Measurements from ENCODE around the gene SDK1.

SDK1 gene

DNA sequence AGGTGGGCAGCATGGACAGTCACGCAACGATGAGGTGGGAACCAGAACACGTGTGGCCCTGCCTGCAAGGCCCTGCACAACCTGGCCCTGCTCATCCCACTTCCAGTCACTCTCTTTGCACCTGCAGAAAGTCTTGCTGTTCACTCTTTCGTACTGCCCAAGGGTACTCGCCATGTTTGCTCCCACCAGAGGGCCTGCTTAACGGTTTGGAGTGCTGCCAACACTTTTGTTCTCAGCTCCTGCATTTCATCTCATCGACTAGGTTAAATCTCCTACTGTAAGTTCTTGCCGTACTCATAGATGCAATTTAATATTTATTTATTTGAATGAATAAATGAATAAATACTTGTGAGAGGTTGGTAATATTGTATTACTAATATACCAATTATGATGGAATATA is 315.3 kb downstream of the SDK1 start:
- 97% methylated on average over 6 of the region's 8 CpGs for WGBS
- no peak overlapping the region for H3K9ac ChIP-seq (ENCODE audit: low read length)

DNA sequence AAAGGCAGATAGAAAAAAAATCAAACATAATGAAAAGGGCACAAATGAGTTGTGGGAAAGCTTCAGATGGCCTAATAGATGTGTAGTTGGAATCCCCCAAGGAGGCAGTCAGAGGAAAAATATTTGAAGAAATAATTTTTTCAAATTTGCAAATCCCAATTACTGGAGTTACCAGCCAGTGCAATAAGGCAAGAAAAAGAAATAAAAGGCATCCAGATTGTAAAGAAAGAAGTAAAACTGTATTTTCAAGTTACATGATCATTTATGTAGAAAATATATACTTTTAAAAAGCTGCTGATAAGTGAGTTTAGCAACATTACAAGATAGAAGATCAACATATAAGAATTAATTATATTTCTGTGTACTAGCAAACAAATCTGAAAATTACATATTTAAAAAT is 329.0 kb downstream of the SDK1 start:
- Histone ChIP-seq H2AK5ac (ENCODE audit: low read length, severe bottlenecking) (no peak overlapping the region), H4K91ac (ENCODE audit: low read length) (no peak overlapping the region), H3K4ac (ENCODE audit: low read depth in 1 of 2, low read length in 2 of 2) (no peak overlapping the region), H4K8ac (ENCODE audit: low read length) (no peak overlapping the region), H3K23ac (ENCODE audit: low read length in 2 of 2) (no peak overlapping the region), H2AFZ (ENCODE audit: low read depth, low read length) (no peak overlapping the region), H2BK12ac (ENCODE audit: low read length in 2 of 2) (no peak overlapping the region), H3K9ac (ENCODE audit: low read length) (no peak overlapping the region), H2BK5ac (ENCODE audit: low read depth, low read length, poor library complexity, severe bottlenecking) (no peak overlapping the region), H3K79me1 (replicated peaks; ENCODE audit: low read length, poor library complexity, severe bottlenecking) (no peaks in the 10 kb centered on the region), H3K14ac (ENCODE audit: low read length in 2 of 2) (no peak overlapping the region), H3K36me3 (ENCODE audit: control insufficient read depth in 1 of 2, insufficient read depth in 2 of 2, low read depth in 1 of 2, low read length in 2 of 2) (no peaks in the 10 kb centered on the region), H3K4me2 (ENCODE audit: low read length, poor library complexity, severe bottlenecking) (no peak overlapping the region), H2BK15ac (ENCODE audit: low read depth, poor library complexity, severe bottlenecking) (no peak overlapping the region), H3K27ac (ENCODE audit: low read length, poor library complexity, severe bottlenecking) (no peak overlapping the region), H3K4me3 (ENCODE audit: insufficient read depth in 1 of 2, low read depth in 1 of 2, low read length in 2 of 2) (no peak overlapping the region), H3K9me3 (ENCODE audit: control insufficient read depth, low read length) (peaks cover 39% of the 10 kb centered on the region), H3K18ac (ENCODE audit: low read depth in 1 of 2, low read length in 2 of 2) (no peak overlapping the region), H2BK120ac (ENCODE audit: low read depth, low read length) (no peak overlapping the region), H3K27me3 (ENCODE audit: control insufficient read depth in 1 of 2, insufficient read depth in 1 of 2, low read length in 2 of 2) (no peaks in the 10 kb centered on the region), H3K4me1 (ENCODE audit: control insufficient read depth, insufficient read depth, low read depth, low read length) (no peaks in the 10 kb centered on the region)
- DNase-seq: no peak

More for the DNA sequence above, 315.3 kb downstream of the SDK1 start:
- no peak overlapping the region for H2BK5ac ChIP-seq (ENCODE audit: low read depth, low read length, poor library complexity, severe bottlenecking)
- no peak overlapping the region for H3K23ac ChIP-seq (ENCODE audit: low read length in 2 of 2)
- no peak overlapping the region for H4K8ac ChIP-seq (ENCODE audit: low read length)
- DNase-seq: no peak
- no peak overlapping the region for H3K4me2 ChIP-seq (ENCODE audit: low read length, poor library complexity, severe bottlenecking)
- no peak overlapping the region for H3K4ac ChIP-seq (ENCODE audit: low read depth in 1 of 2, low read length in 2 of 2)
- no peak overlapping the region for H3K27ac ChIP-seq (ENCODE audit: low read length, poor library complexity, severe bottlenecking)
- no peak overlapping the region for H2BK15ac ChIP-seq (ENCODE audit: low read depth, poor library complexity, severe bottlenecking)
- H3K36me3 ChIP-seq (ENCODE audit: control insufficient read depth in 1 of 2, insufficient read depth in 2 of 2, low read depth in 1 of 2, low read length in 2 of 2): no peaks in the 10 kb centered on the region
- no peak overlapping the region for H4K91ac ChIP-seq (ENCODE audit: low read length)
- H3K4me3 ChIP-seq (ENCODE audit: insufficient read depth in 1 of 2, low read depth in 1 of 2, low read length in 2 of 2): no peak overlapping the region
- H3K79me1 ChIP-seq (replicated peaks; ENCODE audit: low read length, poor library complexity, severe bottlenecking): peaks cover 1% of the 10 kb centered on the region
- H3K9me3 ChIP-seq (ENCODE audit: control insufficient read depth, low read length): peaks cover 5% of the 10 kb centered on the region
- H2BK12ac ChIP-seq (ENCODE audit: low read length in 2 of 2): no peak overlapping the region
- H2AFZ ChIP-seq (ENCODE audit: low read depth, low read length): no peak overlapping the region
- no peaks in the 10 kb centered on the region for H3K4me1 ChIP-seq (ENCODE audit: control insufficient read depth, insufficient read depth, low read depth, low read length)
- H3K18ac ChIP-seq (ENCODE audit: low read depth in 1 of 2, low read length in 2 of 2): no peak overlapping the region
- peak overlapping the region in 1 of 2 experiments; percentile 6 for H3K14ac ChIP-seq (ENCODE audit: low read length in 2 of 2)
- no peak overlapping the region for H2BK120ac ChIP-seq (ENCODE audit: low read depth, low read length)
- H2AK5ac ChIP-seq (ENCODE audit: low read length, severe bottlenecking): no peak overlapping the region
- H3K27me3 ChIP-seq (ENCODE audit: control insufficient read depth in 1 of 2, insufficient read depth in 1 of 2, low read length in 2 of 2): no peaks in the 10 kb centered on the region

DNA sequence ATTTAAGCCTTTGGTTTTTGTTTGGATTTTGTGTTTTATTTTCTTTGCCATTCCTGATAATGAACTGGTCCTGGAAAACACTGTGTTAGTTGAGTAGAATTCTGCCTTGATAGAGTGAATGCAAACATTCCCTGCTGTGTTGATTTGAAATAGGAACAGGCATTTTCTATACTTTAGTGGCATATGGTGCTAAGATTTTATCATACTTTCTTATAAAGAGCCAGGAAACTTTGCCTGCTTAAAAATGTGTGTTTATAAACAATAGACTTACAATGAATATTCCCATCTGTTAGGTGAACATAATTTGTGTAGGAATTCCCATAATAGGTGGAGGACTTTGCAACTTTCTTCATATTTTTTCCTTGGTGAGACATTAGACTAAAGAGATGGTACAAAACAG is 333.3 kb downstream of the SDK1 start:
- Histone ChIP-seq H3K27me3 (ENCODE audit: control insufficient read depth in 1 of 2, insufficient read depth in 1 of 2, low read length in 2 of 2) (no peaks in the 10 kb centered on the region), H3K79me1 (replicated peaks; ENCODE audit: low read length, poor library complexity, severe bottlenecking) (peaks cover 2% of the 10 kb centered on the region), H2AFZ (ENCODE audit: low read depth, low read length) (no peak overlapping the region), H2AK5ac (ENCODE audit: low read length, severe bottlenecking) (no peak overlapping the region), H3K4ac (ENCODE audit: low read depth in 1 of 2, low read length in 2 of 2) (no peak overlapping the region), H2BK15ac (ENCODE audit: low read depth, poor library complexity, severe bottlenecking) (no peak overlapping the region), H3K36me3 (ENCODE audit: control insufficient read depth in 1 of 2, insufficient read depth in 2 of 2, low read depth in 1 of 2, low read length in 2 of 2) (peaks cover 0 to 3% of the 10 kb centered on the region in 2 experiments), H2BK12ac (ENCODE audit: low read length in 2 of 2) (no peak overlapping the region), H3K18ac (ENCODE audit: low read depth in 1 of 2, low read length in 2 of 2) (no peak overlapping the region), H3K4me2 (ENCODE audit: low read length, poor library complexity, severe bottlenecking) (no peak overlapping the region), H3K14ac (ENCODE audit: low read length in 2 of 2) (no peak overlapping the region), H3K27ac (ENCODE audit: low read length, poor library complexity, severe bottlenecking) (no peak overlapping the region), H3K9me3 (ENCODE audit: control insufficient read depth, low read length) (peaks cover 31% of the 10 kb centered on the region), H4K91ac (ENCODE audit: low read length) (no peak overlapping the region), H2BK5ac (ENCODE audit: low read depth, low read length, poor library complexity, severe bottlenecking) (no peak overlapping the region), H3K4me1 (ENCODE audit: control insufficient read depth, insufficient read depth, low read depth, low read length) (no peaks in the 10 kb centered on the region), H3K9ac (ENCODE audit: low read length) (no peak overlapping the region), H4K8ac (ENCODE audit: low read length) (no peak overlapping the region), H2BK120ac (ENCODE audit: low read depth, low read length) (no peak overlapping the region), H3K23ac (ENCODE audit: low read length in 2 of 2) (no peak overlapping the region), H3K4me3 (ENCODE audit: insufficient read depth in 1 of 2, low read depth in 1 of 2, low read length in 2 of 2) (no peak overlapping the region)
- DNase-seq: no peak

DNA sequence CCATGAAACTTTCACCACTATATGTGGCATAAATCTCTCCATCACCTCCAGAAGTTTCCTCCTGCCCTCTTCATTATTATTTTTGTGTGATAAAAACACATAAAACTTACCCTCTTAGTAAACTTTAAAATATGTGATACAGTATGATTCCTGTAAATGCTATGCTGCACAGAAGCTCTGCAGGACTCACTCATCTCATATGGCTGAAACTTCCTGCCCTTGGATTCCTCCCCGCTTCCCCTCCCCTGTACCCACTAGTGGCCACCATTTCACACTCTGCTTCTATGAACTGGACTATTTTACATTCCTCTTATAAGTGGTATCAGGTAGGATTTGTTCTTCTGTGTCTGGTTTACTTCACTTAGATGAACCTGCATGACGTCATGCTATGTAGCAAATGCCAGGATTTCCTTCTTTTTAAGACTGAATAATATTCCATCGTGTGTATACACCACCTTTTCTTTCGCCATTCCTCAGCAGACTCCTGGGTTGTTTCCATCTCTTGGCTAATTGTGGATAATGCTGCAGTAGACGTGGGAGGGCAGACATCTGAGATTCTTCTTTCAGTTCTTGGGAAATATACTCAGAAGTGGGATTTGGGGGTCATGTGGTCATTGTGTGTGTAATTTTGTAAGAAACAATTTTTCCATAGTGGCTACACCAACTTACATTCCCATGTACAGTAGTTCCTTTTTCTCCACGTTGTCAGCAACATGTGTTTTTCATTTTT is 335.2 kb downstream of the SDK1 start:
- no peak overlapping the region for H3K27ac ChIP-seq (ENCODE audit: low read length, poor library complexity, severe bottlenecking)
- no peak overlapping the region for H3K18ac ChIP-seq (ENCODE audit: low read depth in 1 of 2, low read length in 2 of 2)
- H3K27me3 ChIP-seq (ENCODE audit: control insufficient read depth in 1 of 2, insufficient read depth in 1 of 2, low read length in 2 of 2): no peaks in the 10 kb centered on the region
- H4K91ac ChIP-seq (ENCODE audit: low read length): no peak overlapping the region
- no peak overlapping the region for H3K4me2 ChIP-seq (ENCODE audit: low read length, poor library complexity, severe bottlenecking)
- DNase-seq: no peak
- no peak overlapping the region for H2BK5ac ChIP-seq (ENCODE audit: low read depth, low read length, poor library complexity, severe bottlenecking)
- H3K9ac ChIP-seq (ENCODE audit: low read length): no peak overlapping the region
- peaks cover 0 to 3% of the 10 kb centered on the region in 2 experiments for H3K36me3 ChIP-seq (ENCODE audit: control insufficient read depth in 1 of 2, insufficient read depth in 2 of 2, low read depth in 1 of 2, low read length in 2 of 2)
- H3K4me3 ChIP-seq (ENCODE audit: insufficient read depth in 1 of 2, low read depth in 1 of 2, low read length in 2 of 2): no peak overlapping the region
- no peak overlapping the region for H4K8ac ChIP-seq (ENCODE audit: low read length)
- H3K79me1 ChIP-seq (replicated peaks; ENCODE audit: low read length, poor library complexity, severe bottlenecking): peaks cover 2% of the 10 kb centered on the region
- H3K4me1 ChIP-seq (ENCODE audit: control insufficient read depth, insufficient read depth, low read depth, low read length): no peaks in the 10 kb centered on the region
- H3K14ac ChIP-seq (ENCODE audit: low read length in 2 of 2): no peak overlapping the region
- no peak overlapping the region for H3K4ac ChIP-seq (ENCODE audit: low read depth in 1 of 2, low read length in 2 of 2)
- 94% methylated on average over 4 of the region's 6 CpGs for WGBS
- peaks cover 12% of the 10 kb centered on the region for H3K9me3 ChIP-seq (ENCODE audit: control insufficient read depth, low read length)
- H2BK15ac ChIP-seq (ENCODE audit: low read depth, poor library complexity, severe bottlenecking): no peak overlapping the region
- no peak overlapping the region for H2AK5ac ChIP-seq (ENCODE audit: low read length, severe bottlenecking)
- no peak overlapping the region for H2BK120ac ChIP-seq (ENCODE audit: low read depth, low read length)
- H3K23ac ChIP-seq (ENCODE audit: low read length in 2 of 2): no peak overlapping the region
- no peak overlapping the region for H2BK12ac ChIP-seq (ENCODE audit: low read length in 2 of 2)
- no peak overlapping the region for H2AFZ ChIP-seq (ENCODE audit: low read depth, low read length)

Measured in mesenchymal stem cell (in vitro differentiated cells and primary cell).